ENCODE measurements around the gene ACACA. TPM values are rescaled to one million over a fixed set of nuclear protein-coding genes. Genes with fewer than 3 reads are reported as not detected.

The ACACA gene
- total RNA-seq, 1 donor from 2014 or later = 74.6 TPM

- DNase-seq (ENCODE audit: low spot score) = no peak
Observed at GRCh38 chr17:37068266-37068665, 338.4 kb downstream of the ACACA start.

GRCh38 chr17:37067555-37068111, 339.0 kb downstream of the ACACA start:
- DNase-seq (ENCODE audit: low spot score) = peak; percentile 83

DNA sequence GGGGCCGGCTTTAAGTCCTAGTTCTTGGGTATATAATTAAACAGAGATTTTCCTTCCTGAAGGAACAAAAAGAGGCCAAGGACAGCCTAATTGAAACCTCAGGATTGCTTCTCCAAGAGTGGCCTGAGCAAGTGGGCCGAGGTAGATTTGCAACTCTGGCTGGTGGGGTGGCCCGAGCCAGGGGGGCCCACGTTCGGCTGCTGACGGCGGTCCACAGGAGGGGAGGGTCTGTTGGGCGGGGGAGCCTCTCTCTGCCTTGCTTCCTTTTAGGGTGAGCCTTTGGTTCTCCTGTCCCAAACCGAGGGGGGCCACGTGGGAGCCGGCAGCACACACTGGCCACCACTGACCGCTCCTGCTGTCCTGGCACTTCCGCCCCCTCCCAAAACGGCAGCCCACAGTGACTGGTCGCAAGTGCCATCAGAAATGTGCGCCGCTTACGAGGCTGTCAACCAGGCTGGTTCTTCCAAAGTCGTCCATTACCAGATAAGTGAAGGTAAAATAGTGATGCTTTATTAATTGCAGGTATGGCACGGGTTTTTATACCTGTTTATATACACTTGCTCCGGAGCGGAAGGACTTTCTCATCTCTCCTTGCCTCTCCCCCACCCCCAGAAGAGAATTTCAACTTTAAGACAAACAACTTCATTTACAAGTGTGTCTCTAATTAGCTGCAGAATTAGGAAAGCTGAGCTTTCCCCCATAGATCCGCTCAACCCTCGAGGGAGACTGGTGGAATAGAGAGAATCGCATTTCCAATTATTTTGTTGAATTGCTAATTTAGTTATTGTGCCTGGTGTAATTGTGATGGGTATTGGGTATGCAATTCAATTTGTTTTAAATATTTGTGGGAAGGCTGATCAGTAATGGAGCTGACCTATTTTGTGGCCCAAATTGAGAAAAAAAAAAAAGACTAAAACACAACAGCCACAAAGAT, 340.0 kb downstream of the ACACA start:
- no peak for DNase-seq (ENCODE audit: low spot score)

GRCh38 chr17:37065486-37066321, 340.9 kb downstream of the ACACA start:
- no peak for DNase-seq (ENCODE audit: low spot score)

DNA sequence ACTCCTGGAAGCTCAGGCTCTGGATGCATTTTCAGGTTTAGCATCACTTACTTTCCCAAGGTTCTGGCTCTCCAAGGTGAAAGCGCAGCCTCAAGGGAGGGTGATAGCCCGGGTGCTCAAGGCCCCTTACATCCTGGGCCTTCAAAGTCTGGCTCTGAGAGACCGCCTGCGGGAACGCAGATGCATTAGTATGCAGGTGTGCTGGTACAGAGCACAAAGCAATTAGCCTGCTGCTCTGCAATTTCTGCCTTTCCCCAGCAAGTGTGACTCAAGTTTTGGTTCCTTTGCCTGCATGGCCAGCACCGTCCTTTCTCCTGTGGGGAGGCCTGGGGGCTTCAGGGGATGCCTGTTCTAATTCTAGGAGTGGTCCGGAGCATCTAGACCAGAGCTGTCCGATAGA, 341.7 kb downstream of the ACACA start:
- no peak for DNase-seq (ENCODE audit: low spot score)

DNA sequence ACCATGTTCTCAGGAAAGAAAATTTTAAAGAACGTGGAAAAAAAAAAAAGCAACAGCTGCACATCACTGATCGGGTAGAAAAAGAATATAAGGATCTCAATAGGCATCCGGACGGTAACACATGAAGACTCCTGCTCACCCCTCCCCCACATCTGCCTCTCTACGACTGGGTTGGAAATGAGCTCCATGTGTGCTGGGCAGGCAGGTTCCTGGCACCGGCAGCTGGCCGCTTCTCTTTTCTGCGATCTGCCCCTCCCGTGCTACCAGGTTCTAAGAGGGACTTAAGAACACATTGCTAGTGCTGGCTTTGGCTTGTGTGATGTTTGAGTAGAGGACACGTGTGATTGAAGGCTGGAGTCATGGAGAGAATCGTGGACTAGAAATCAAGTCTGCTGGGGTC, 342.4 kb downstream of the ACACA start:
- DNase-seq (ENCODE audit: low spot score) = no peak

- DNase-seq (ENCODE audit: low spot score) = no peak
Observed at GRCh38 chr17:37062021-37062420, 344.6 kb downstream of the ACACA start.

DNA sequence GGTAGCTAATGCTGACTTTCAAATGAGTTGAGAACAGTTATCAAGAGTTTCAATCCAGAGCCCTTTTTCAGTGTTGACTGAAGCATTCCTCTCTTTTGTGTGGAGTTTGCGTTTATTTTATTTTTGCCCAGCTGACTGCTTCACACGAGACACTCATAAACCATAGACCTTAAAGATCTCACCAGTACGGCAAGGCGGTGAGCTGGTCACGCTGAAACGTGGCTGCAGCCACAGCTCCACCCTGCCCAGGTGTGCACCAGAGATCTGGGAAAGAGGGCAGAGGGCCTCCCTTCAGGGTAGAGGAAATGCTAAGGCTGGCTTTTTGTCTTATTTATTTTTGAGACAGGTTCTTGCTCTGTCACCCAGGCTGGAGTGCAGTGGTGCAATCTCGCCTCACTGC, 345.7 kb downstream of the ACACA start:
- no peak for DNase-seq (ENCODE audit: low spot score)

DNA sequence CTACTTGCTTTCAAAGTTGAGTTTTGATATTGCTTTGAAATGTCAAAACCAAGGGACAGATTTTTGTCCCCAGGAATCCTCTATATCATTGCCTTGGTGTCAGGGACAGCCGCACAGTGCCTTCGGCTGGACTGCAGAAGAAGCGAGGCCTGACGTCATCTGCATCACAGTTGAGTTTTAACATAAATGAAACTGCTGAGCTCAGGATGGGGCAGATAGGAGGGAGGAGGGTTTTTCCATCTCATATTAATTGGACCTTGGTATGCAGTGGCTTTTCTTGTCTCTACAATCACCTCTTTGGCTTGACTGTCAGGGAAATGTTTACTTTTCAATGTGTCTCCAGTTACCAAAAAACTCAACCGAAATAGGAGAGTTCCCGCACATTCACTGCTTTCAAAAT, 346.5 kb downstream of the ACACA start:
- no peak for DNase-seq (ENCODE audit: low spot score)

- no peak for DNase-seq (ENCODE audit: low spot score)
Observed at GRCh38 chr17:37059493-37059892, 347.1 kb downstream of the ACACA start.

- no peak for DNase-seq (ENCODE audit: low spot score)
Observed at GRCh38 chr17:37056622-37057021, 350.0 kb downstream of the ACACA start.

GRCh38 chr17:37054894-37055293, 351.7 kb downstream of the ACACA start:
- no peak for DNase-seq (ENCODE audit: low spot score)

DNA sequence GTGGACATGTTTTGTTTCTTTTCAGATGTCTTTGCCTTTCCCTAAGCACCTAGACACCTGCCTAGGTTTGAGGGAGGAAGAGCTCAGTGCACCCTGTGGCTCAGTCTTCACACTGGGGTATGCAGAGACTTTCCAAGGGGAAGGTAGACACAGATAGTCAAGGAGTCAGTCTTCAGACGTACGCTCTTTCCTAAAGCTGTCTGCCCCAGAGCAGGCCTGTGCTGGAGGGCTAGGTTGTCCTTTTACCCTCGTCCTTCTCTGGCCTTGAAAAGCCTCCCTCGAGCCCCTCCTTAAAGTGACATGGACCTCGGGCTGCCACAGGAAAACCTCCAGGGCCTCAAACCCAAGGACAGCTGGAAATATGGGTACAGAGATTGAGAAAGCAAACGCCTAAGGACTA, 354.2 kb downstream of the ACACA start:
- no peak for DNase-seq (ENCODE audit: low spot score)

GRCh38 chr17:37051833-37052232, 354.8 kb downstream of the ACACA start:
- no peak for DNase-seq (ENCODE audit: low spot score)

DNA sequence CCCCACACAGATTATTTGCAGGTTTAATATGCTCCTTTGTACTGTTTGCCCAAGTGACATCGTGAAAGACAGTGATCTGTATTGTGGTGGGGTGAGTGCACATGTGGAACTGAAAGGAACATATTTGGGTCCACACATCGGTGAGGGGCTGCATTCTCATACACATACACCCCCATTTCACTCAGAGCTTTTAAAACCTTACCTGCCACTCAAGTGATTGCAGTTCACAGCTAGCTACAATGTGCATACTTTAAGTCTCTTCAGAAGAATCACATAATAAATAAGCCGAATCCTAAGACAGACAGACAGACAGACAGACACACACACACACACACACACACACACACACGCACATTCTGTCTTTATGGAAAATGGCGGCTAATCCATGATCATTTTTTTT, 355.3 kb downstream of the ACACA start:
- no peak for DNase-seq (ENCODE audit: low spot score)

- no peak for DNase-seq (ENCODE audit: low spot score)
Observed at GRCh38 chr17:37050920-37051319, 355.7 kb downstream of the ACACA start.

DNA sequence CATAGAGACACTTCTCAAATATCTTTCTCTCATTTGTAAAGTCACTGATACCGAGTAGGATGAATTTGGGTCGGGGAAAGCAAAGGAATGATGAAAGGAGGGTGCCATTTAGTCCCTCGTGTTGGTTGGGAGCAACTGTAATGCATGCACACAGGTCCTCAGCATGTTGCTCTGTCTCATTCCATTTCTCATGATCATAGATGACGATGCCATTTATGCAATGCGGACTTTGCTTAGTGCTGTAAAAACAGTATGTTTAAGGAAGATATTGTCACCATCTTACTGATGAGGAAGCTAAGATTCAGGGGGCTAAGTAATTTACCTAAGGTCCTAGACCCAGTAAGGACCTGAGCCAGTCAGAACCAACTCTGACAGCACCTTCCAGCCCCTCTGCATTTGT, 357.8 kb downstream of the ACACA start:
- DNase-seq (ENCODE audit: low spot score) = no peak

- peak; percentile 79 for DNase-seq (ENCODE audit: low spot score)
Observed at GRCh38 chr17:37047631-37048104, 359.0 kb downstream of the ACACA start.

GRCh38 chr17:37045351-37045922, 361.2 kb downstream of the ACACA start:
- DNase-seq (ENCODE audit: low spot score) = no peak

DNA sequence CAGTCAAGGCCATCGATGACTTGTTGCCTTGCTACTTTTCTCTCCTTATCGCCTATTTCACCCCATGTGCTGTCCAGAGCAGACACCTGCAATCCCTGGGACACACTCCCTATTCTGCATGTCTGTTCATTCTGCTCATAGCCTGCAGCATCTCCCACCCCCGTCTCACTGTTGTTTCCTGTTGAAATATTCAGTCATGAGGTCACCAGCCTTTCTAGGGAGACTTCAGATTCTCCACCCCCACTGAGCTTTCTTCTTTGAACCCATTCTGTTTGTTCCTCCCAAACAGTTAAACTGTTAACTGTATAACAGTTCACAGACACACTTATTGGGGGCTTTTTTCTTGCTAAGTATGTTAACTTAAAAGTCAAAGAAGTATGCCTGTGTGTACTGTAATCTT, 363.4 kb downstream of the ACACA start:
- no peak for DNase-seq (ENCODE audit: low spot score)

GRCh38 chr17:37041932-37042331, 364.7 kb downstream of the ACACA start:
- DNase-seq (ENCODE audit: low spot score) = no peak

DNA sequence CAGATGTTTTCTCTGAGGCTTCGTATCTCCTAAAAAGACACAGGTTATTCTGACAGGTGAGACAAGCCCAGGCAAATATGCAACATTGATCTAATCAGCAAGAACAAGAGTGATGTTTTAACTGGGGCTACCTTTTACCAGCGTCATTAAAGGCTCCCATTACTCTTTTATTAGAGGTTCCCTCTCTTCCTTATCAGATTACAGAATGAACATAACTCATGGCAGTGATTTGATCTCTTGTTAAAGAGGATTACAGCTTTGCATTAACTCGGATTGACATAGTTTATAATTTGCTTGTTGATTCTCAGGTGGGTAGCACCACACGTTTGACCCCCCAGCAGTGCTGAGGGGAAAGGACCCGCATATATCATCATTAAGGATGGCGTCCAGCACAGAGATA, 367.4 kb downstream of the ACACA start:
- no peak for DNase-seq (ENCODE audit: low spot score)

Measured in mucosa of gallbladder (tissue), 1 donor.